ENCODE results near the gene AADAT.

Gene AADAT

DNA sequence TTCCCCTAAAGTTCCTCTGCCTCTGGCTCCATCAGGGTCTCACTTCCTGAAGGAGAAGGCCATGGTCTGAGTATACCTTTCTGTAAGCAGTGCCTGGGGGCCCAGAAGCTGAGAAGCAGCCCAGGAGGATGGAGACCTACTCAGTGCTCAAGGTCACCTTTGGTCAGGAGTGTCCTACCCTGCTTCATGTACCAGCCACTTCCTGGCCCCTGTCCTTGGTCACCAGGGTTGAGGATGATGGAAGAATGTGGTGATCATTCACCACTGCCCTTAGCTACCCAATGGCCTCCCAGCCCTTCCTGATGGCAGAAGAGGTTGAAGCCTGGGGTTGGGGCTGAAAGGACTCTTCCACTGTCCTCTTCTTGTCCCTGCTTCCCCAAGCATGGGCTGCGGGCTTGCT, 54.5 kb downstream of the AADAT start:
- TF ChIP-seq CTCF (IDR thresholded peaks at IDR 0.05; ENCODE audit: low read depth, low read length), result no peak
- H3K4me3 ChIP-seq (ENCODE audit: low read depth, low read length), result no peak overlapping the region

- H3K4me3 ChIP-seq (ENCODE audit: low read depth, low read length), result no peak overlapping the region
- TF ChIP-seq CTCF (IDR thresholded peaks at IDR 0.05; ENCODE audit: low read depth, low read length), result no peak
Observed at GRCh38 chr4:170033999-170034398, 55.8 kb downstream of the AADAT start.

GRCh38 chr4:170030121-170030520, 59.6 kb downstream of the AADAT start:
- TF ChIP-seq CTCF (IDR thresholded peaks at IDR 0.05; ENCODE audit: low read depth, low read length), result no peak
- no peak overlapping the region for H3K4me3 ChIP-seq (ENCODE audit: low read depth, low read length)

DNA sequence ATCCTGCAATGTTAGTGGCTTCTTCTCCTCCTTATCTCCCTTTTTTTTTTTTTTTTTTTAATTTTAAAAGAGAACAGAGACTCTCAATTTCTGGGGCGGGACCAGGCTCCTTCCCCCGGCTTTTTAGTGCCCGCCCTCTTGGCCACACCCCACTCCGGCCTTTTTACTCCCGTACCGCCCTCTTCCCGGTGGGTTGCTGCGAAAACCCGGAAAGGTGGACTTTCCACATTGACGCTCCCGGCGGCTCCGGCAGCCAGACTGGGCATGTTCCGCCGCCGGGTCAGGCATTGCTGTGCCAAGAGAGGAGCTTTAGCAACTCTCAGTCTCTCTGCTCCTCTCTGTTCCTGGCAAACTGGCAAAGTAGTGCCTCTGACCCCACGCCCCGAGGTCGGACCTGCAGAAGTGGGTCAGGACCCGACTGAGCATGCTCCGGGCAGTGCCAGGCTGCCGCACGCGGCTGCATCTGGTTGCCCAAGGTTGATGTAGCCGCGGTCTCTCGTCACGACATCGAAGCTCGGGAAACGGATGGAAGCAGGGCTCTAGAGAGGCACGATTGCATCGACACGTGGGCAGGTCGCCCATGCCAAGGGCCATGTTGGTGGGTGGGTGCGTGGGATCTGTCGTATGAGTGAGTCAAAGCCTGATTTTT, 62.5 kb downstream of the AADAT start:
- peak overlapping the region; percentile 78 for H3K4me3 ChIP-seq (ENCODE audit: low read depth, low read length)
- TF ChIP-seq CTCF (IDR thresholded peaks at IDR 0.05; ENCODE audit: low read depth, low read length), result no peak

DNA sequence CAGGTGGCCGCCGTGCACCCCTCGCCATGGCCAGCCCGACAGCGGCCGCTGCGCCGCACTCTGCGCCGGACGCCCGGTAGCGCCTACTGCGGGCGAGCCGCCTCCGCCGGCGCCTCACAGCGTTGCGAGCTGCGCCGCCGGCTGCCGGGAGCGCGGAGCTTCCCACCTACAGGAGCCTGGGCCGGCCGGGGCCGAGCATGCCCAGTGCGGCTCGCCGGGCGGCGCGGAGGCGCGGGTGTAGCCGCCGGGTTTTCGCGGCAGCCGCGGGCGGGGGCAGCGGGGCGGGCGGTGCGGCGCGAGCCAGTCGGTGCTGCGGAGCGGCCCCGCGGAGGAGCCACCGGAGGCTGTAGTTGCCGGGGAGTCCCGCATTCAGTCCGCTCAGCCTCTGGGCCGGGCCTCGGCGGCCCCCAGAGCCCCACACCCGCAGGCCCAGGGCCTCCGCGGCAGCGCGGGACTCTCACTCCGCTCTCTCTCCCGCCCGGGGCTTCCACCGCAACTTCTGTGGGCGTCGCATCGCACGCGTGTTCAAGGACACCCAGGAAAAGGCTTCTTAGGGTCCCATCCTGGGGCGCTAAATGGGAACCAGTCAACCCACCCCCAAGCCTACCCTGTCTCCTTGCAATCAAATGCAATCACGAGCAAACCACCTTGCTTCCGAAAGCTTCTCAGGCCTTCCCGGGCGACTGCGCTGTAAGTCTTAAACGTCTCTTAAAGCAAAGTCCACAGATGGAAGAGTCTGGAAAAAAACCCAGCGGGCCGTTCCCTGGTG, 63.3 kb downstream of the AADAT start, which contains the start of gene MFAP3L:
MFAP3L (minus strand) TSS at position 143 of the 769 bp plus-strand sequence. CDS start 20,518 bp downstream, outside the sequence.
- no peak for TF ChIP-seq CTCF (IDR thresholded peaks at IDR 0.05; ENCODE audit: low read depth, low read length)
- H3K4me3 ChIP-seq (ENCODE audit: low read depth, low read length), result peak within 1 kb of the TSS; percentile 78

DNA sequence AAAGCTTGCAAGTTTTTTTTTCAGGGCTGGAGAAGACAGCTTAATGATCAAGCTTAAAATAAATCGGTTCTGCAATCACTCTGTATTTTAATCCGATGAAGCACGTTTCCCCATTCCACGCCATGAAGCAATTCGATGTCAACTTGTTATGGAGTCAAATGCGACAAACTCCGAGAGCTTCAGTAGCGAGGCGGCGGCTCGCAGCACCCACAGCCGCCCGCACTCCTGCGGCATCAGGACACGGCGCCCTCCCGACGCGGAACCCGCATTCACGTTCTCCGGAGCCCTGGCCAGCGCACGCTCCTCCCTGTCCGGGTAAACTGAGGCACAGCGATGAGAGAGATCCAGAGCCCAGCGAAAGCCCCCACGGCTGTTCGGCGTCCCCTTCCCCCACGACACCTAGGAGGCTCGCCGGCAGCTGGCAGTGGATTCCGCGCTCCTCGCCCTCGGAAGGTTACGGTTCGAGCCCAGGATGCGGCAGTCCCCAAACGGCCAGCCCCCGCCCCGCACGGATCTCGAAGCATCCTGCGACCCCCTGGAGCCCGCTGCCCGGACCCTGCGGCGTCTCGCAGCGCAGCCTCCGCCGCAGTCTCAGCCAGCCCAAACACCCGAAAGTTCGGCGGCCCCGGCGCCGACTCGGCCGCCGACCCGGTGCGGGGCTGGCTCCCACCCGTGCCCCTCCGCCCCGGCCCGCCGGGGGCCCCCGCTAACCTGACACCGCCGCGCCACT, 64.1 kb downstream of the AADAT start:
- peak overlapping the region; percentile 78 for H3K4me3 ChIP-seq (ENCODE audit: low read depth, low read length)
- no peak for TF ChIP-seq CTCF (IDR thresholded peaks at IDR 0.05; ENCODE audit: low read depth, low read length)

Data from WI38 (cell line).